ENCODE measurements around the gene CFAP20DC. TPM values are rescaled to one million over a fixed set of nuclear protein-coding genes. Genes with fewer than 3 reads are reported as not detected.
A peak's percentile ranks its signal among the peaks of the same experiment; 100 is the strongest.
"Not testable (repeated sequence)": the region's sequence is repeated elsewhere in the genome, so short reads cannot be mapped to it uniquely, and the experiment has no call there.

Gene CFAP20DC
- total and polyA plus RNA-seq, 9 donors = 1.2 to 2.5 (median 1.9) TPM

- Histone ChIP-seq H3K4me1 (ENCODE audit: control insufficient read depth, insufficient read depth, low read length) (peaks cover 4% of the 10 kb centered on the region), H3K27ac (ENCODE audit: low read length) (no peak overlapping the region), H3K4me3 (ENCODE audit: low read length) (no peak overlapping the region), H3K9me3 (replicated peaks; ENCODE audit: control insufficient read depth, low read depth, low read length) (no peaks in the 10 kb centered on the region), H3K36me3 (ENCODE audit: control insufficient read depth, insufficient read depth, low read length) (no peaks in the 10 kb centered on the region), H3K27me3 (ENCODE audit: control insufficient read depth, insufficient read depth, low read length) (no peaks in the 10 kb centered on the region)
- WGBS (ENCODE audit: insufficient coverage) = no CpG with 5 or more reads among the region's 4 CpGs
- peak; percentile 76 for DNase-seq
Observed at GRCh38 chr3:58829321-58830000, 220.4 kb downstream of the CFAP20DC start.

- Histone ChIP-seq H3K27ac (ENCODE audit: low read length) (no peak overlapping the region), H3K9me3 (replicated peaks; ENCODE audit: control insufficient read depth, low read depth, low read length) (no peaks in the 10 kb centered on the region), H3K36me3 (ENCODE audit: control insufficient read depth, insufficient read depth, low read length) (no peaks in the 10 kb centered on the region), H3K4me1 (ENCODE audit: control insufficient read depth, insufficient read depth, low read length) (peaks cover 2% of the 10 kb centered on the region), H3K4me3 (ENCODE audit: low read length) (no peak overlapping the region), H3K27me3 (ENCODE audit: control insufficient read depth, insufficient read depth, low read length) (no peaks in the 10 kb centered on the region)
- no CpG with 5 or more reads among the region's 1 CpG for WGBS (ENCODE audit: insufficient coverage)
- no peak for DNase-seq
Observed at GRCh38 chr3:58824777-58825176, 225.0 kb downstream of the CFAP20DC start.

GRCh38 chr3:58824285-58824684 lies 225.5 kb downstream of the CFAP20DC start:
- peak; percentile 82 for DNase-seq
- 20% methylated on average over 1 of the region's 7 CpGs for WGBS (ENCODE audit: insufficient coverage)
- Histone ChIP-seq H3K9me3 (replicated peaks; ENCODE audit: control insufficient read depth, low read depth, low read length) (no peaks in the 10 kb centered on the region), H3K27ac (ENCODE audit: low read length) (no peak overlapping the region), H3K27me3 (ENCODE audit: control insufficient read depth, insufficient read depth, low read length) (no peaks in the 10 kb centered on the region), H3K4me1 (ENCODE audit: control insufficient read depth, insufficient read depth, low read length) (no peaks in the 10 kb centered on the region), H3K36me3 (ENCODE audit: control insufficient read depth, insufficient read depth, low read length) (no peaks in the 10 kb centered on the region), H3K4me3 (ENCODE audit: low read length) (no peak overlapping the region)

- not testable (repeated sequence) for H3K27me3 ChIP-seq (ENCODE audit: control insufficient read depth, insufficient read depth, low read length); H3K9me3 ChIP-seq (replicated peaks; ENCODE audit: control insufficient read depth, low read depth, low read length); H3K4me3 ChIP-seq (ENCODE audit: low read length); H3K27ac ChIP-seq (ENCODE audit: low read length); DNase-seq; H3K4me1 ChIP-seq (ENCODE audit: control insufficient read depth, insufficient read depth, low read length); H3K36me3 ChIP-seq (ENCODE audit: control insufficient read depth, insufficient read depth, low read length)
- WGBS (ENCODE audit: insufficient coverage) = 90% methylated on average over 7 of the region's 26 CpGs
Observed at GRCh38 chr3:58806551-58807244, 243.1 kb downstream of the CFAP20DC start.

GRCh38 chr3:58804914-58805313 lies 244.9 kb downstream of the CFAP20DC start:
- DNase-seq = no peak
- Histone ChIP-seq H3K27me3 (ENCODE audit: control insufficient read depth, insufficient read depth, low read length) (no peaks in the 10 kb centered on the region), H3K27ac (ENCODE audit: low read length) (no peak overlapping the region), H3K4me1 (ENCODE audit: control insufficient read depth, insufficient read depth, low read length) (no peaks in the 10 kb centered on the region), H3K9me3 (replicated peaks; ENCODE audit: control insufficient read depth, low read depth, low read length) (no peaks in the 10 kb centered on the region), H3K36me3 (ENCODE audit: control insufficient read depth, insufficient read depth, low read length) (no peaks in the 10 kb centered on the region), H3K4me3 (ENCODE audit: low read length) (no peak overlapping the region)
- 82% methylated on average over 2 of the region's 2 CpGs for WGBS (ENCODE audit: insufficient coverage)

- 32% methylated on average over 5 of the region's 6 CpGs for WGBS (ENCODE audit: insufficient coverage)
- Histone ChIP-seq H3K4me1 (ENCODE audit: control insufficient read depth, insufficient read depth, low read length) (no peaks in the 10 kb centered on the region), H3K36me3 (ENCODE audit: control insufficient read depth, insufficient read depth, low read length) (no peaks in the 10 kb centered on the region)
Observed at GRCh38 chr3:58801541-58801940, 248.3 kb downstream of the CFAP20DC start.

GRCh38 chr3:58800940-58801339 lies 248.9 kb downstream of the CFAP20DC start:
- WGBS (ENCODE audit: insufficient coverage) = 27% methylated on average over 1 of the region's 3 CpGs
- H3K27ac ChIP-seq (ENCODE audit: low read length) = no peak overlapping the region

More at GRCh38 chr3:58801541-58801940, 248.3 kb downstream of the CFAP20DC start:
- H3K4me3 ChIP-seq (ENCODE audit: low read length) = no peak overlapping the region
- no peak for DNase-seq
- no peaks in the 10 kb centered on the region for H3K9me3 ChIP-seq (replicated peaks; ENCODE audit: control insufficient read depth, low read depth, low read length)
- H3K27ac ChIP-seq (ENCODE audit: low read length) = no peak overlapping the region
- no peaks in the 10 kb centered on the region for H3K27me3 ChIP-seq (ENCODE audit: control insufficient read depth, insufficient read depth, low read length)

GRCh38 chr3:58800032-58800431 lies 249.8 kb downstream of the CFAP20DC start:
- no peaks in the 10 kb centered on the region for H3K4me1 ChIP-seq (ENCODE audit: control insufficient read depth, insufficient read depth, low read length)
- 70% methylated on average over 2 of the region's 2 CpGs for WGBS (ENCODE audit: insufficient coverage)

More at GRCh38 chr3:58800940-58801339, 248.9 kb downstream of the CFAP20DC start:
- no peaks in the 10 kb centered on the region for H3K9me3 ChIP-seq (replicated peaks; ENCODE audit: control insufficient read depth, low read depth, low read length)
- H3K4me3 ChIP-seq (ENCODE audit: low read length) = no peak overlapping the region
- H3K4me1 ChIP-seq (ENCODE audit: control insufficient read depth, insufficient read depth, low read length) = no peaks in the 10 kb centered on the region
- DNase-seq = no peak
- H3K36me3 ChIP-seq (ENCODE audit: control insufficient read depth, insufficient read depth, low read length) = no peaks in the 10 kb centered on the region
- H3K27me3 ChIP-seq (ENCODE audit: control insufficient read depth, insufficient read depth, low read length) = peaks cover 2% of the 10 kb centered on the region

GRCh38 chr3:58799271-58799670 lies 250.6 kb downstream of the CFAP20DC start:
- H3K27ac ChIP-seq (ENCODE audit: low read length) = no peak overlapping the region
- WGBS (ENCODE audit: insufficient coverage) = 100% methylated on average over 1 of the region's 3 CpGs
- peaks cover 2% of the 10 kb centered on the region for H3K27me3 ChIP-seq (ENCODE audit: control insufficient read depth, insufficient read depth, low read length)
- H3K36me3 ChIP-seq (ENCODE audit: control insufficient read depth, insufficient read depth, low read length) = no peaks in the 10 kb centered on the region
- no peaks in the 10 kb centered on the region for H3K4me1 ChIP-seq (ENCODE audit: control insufficient read depth, insufficient read depth, low read length)
- no peaks in the 10 kb centered on the region for H3K9me3 ChIP-seq (replicated peaks; ENCODE audit: control insufficient read depth, low read depth, low read length)
- DNase-seq = no peak
- H3K4me3 ChIP-seq (ENCODE audit: low read length) = no peak overlapping the region

More at GRCh38 chr3:58800032-58800431, 249.8 kb downstream of the CFAP20DC start:
- Histone ChIP-seq H3K27ac (ENCODE audit: low read length) (no peak overlapping the region), H3K36me3 (ENCODE audit: control insufficient read depth, insufficient read depth, low read length) (no peaks in the 10 kb centered on the region), H3K27me3 (ENCODE audit: control insufficient read depth, insufficient read depth, low read length) (peaks cover 2% of the 10 kb centered on the region), H3K9me3 (replicated peaks; ENCODE audit: control insufficient read depth, low read depth, low read length) (no peaks in the 10 kb centered on the region), H3K4me3 (ENCODE audit: low read length) (no peak overlapping the region)
- no peak for DNase-seq

GRCh38 chr3:58798312-58798711 lies 251.5 kb downstream of the CFAP20DC start:
- Histone ChIP-seq H3K4me3 (ENCODE audit: low read length) (no peak overlapping the region), H3K36me3 (ENCODE audit: control insufficient read depth, insufficient read depth, low read length) (no peaks in the 10 kb centered on the region), H3K4me1 (ENCODE audit: control insufficient read depth, insufficient read depth, low read length) (no peaks in the 10 kb centered on the region), H3K27me3 (ENCODE audit: control insufficient read depth, insufficient read depth, low read length) (peaks cover 2% of the 10 kb centered on the region), H3K27ac (ENCODE audit: low read length) (no peak overlapping the region), H3K9me3 (replicated peaks; ENCODE audit: control insufficient read depth, low read depth, low read length) (no peaks in the 10 kb centered on the region)
- WGBS (ENCODE audit: insufficient coverage) = 100% methylated on average over 1 of the region's 2 CpGs
- no peak for DNase-seq

Measured in muscle of leg (tissue), 11 donors.